GM23338 (cell line): ENCODE results near the gene SPRR1A. TPM values are rescaled to one million over a fixed set of nuclear protein-coding genes. Genes with fewer than 3 reads are reported as not detected.

Experiments
- ATAC-seq: fragments of 200-7000 bp; cut with Tn5 transposase; 3 replicates; pipeline ENCODE4 v1.9.1; 2020
- DNase-seq: peaks from one replicate; pipeline ENCODE4 v3.0.0-alpha.2; 2015; ENCODE audit warnings: low spot score
- H2AFZ ChIP-seq: fragments of 200-600 bp; sonication (generic); 2 replicates; pipeline ENCODE4 v1.8.0; 2016; ENCODE audit warnings: antibody characterized with exemption, mild to moderate bottlenecking, moderate library complexity
- H3F3A ChIP-seq: fragments of 200-600 bp; sonication (generic); replicated peaks from 2 replicates; pipeline ENCODE4 v1.8.0; 2017; ENCODE audit warnings: antibody characterized with exemption, mixed run types, low read depth
- H3K27ac ChIP-seq: fragments of 200-600 bp; sonication (generic); 2 replicates; pipeline ENCODE4 v1.6.1; 2016; ENCODE audit warnings: low read depth
- H3K27me3 ChIP-seq: fragments of 200-600 bp; sonication (generic); 2 replicates; pipeline ENCODE4 v1.8.0; 2016; ENCODE audit warnings: mild to moderate bottlenecking, mixed run types, moderate library complexity; ENCODE audit not compliant: insufficient read depth
- H3K36me3 ChIP-seq: fragments of 200-600 bp; sonication (generic); 2 replicates; pipeline ENCODE4 v1.8.0; 2016; ENCODE audit warnings: mild to moderate bottlenecking; ENCODE audit not compliant: insufficient read depth
- H3K4me1 ChIP-seq: fragments of 200-600 bp; sonication (generic); 2 replicates; pipeline ENCODE4 v1.8.0; 2016; ENCODE audit warnings: mild to moderate bottlenecking, moderate library complexity; ENCODE audit not compliant: insufficient read depth
- H3K4me2 ChIP-seq: fragments of 200-600 bp; sonication (generic); 2 replicates; pipeline ENCODE4 v1.7.1; 2017; ENCODE audit warnings: mixed run types
- H3K4me3 ChIP-seq: fragments of 200-600 bp; sonication (generic); 2 replicates; pipeline ENCODE4 v1.6.1; 2016; ENCODE audit warnings: mixed run types
- H3K79me2 ChIP-seq: fragments of 200-600 bp; sonication (generic); replicated peaks from 2 replicates; pipeline ENCODE4 v1.8.0; 2017; ENCODE audit warnings: mild to moderate bottlenecking; ENCODE audit not compliant: insufficient read depth
- H3K9me2 ChIP-seq: fragments of 200-600 bp; sonication (generic); 2 replicates; pipeline ENCODE4 v1.8.0; 2017; ENCODE audit not compliant: insufficient read depth
- H4K20me1 ChIP-seq: fragments of 200-600 bp; sonication (generic); replicated peaks from 2 replicates; pipeline ENCODE4 v1.8.0; 2017; ENCODE audit warnings: mild to moderate bottlenecking; ENCODE audit not compliant: insufficient read depth
- H3K27ac Mint-ChIP-seq: 2 replicates; pipeline ENCODE4 v1.8.0; 2020; ENCODE audit warnings: inconsistent platforms, mild to moderate bottlenecking, moderate library complexity, mixed read lengths
- H3K27me3 Mint-ChIP-seq: 3 replicates; pipeline ENCODE4 v1.8.0; 2022; ENCODE audit warnings: low read depth, mild to moderate bottlenecking, moderate library complexity, mixed read lengths, inconsistent platforms; ENCODE audit not compliant: insufficient read depth, poor library complexity
- H3K36me3 Mint-ChIP-seq: 3 replicates; pipeline ENCODE4 v1.8.0; 2021; ENCODE audit warnings: low read depth, mild to moderate bottlenecking, inconsistent platforms, moderate library complexity, mixed read lengths
- H3K4me1 Mint-ChIP-seq: 3 replicates; pipeline ENCODE4 v1.8.0; 2020; ENCODE audit warnings: mild to moderate bottlenecking, inconsistent platforms, mixed read lengths
- H3K4me3 Mint-ChIP-seq: 3 replicates; pipeline ENCODE4 v1.8.0; 2021; ENCODE audit warnings: moderate library complexity, mild to moderate bottlenecking, inconsistent platforms, mixed read lengths
- H3K9me3 Mint-ChIP-seq: 3 replicates; pipeline ENCODE4 v1.8.0; 2020; ENCODE audit warnings: moderate library complexity, mild to moderate bottlenecking, inconsistent platforms, mixed read lengths
- CREB1 ChIP-seq: fragments of 250-450 bp; sonication (Bioruptor Pico); IDR thresholded peaks from 2 replicates; pipeline ENCODE4 v1.5.0; 2020; ENCODE audit warnings: low read depth, mild to moderate bottlenecking, moderate library complexity
- EZH2 ChIP-seq: fragments of 200-600 bp; sonication (generic); IDR thresholded peaks from one replicate; pipeline ENCODE4 v1.8.0; 2017; ENCODE audit warnings: antibody characterized with exemption, mild to moderate bottlenecking, low read depth; ENCODE audit not compliant: unreplicated experiment
- EZH2phosphoT487 ChIP-seq: fragments of 200-600 bp; sonication (generic); IDR thresholded peaks from one replicate; pipeline ENCODE4 v1.8.1; 2018; ENCODE audit warnings: antibody characterized with exemption; ENCODE audit not compliant: unreplicated experiment
- JUNB ChIP-seq: IDR thresholded peaks from one replicate; pipeline ENCODE4 v1.6.1; 2016; ENCODE audit warnings: antibody characterized with exemption; ENCODE audit not compliant: unreplicated experiment
- NANOG ChIP-seq: IDR thresholded peaks from 2 replicates; pipeline ENCODE4 v1.6.1; 2016; ENCODE audit warnings: antibody characterized with exemption, borderline replicate concordance
- POLR2AphosphoS5 ChIP-seq: IDR thresholded peaks from 2 replicates; pipeline ENCODE4 v1.6.1; 2016; ENCODE audit warnings: antibody characterized with exemption, low read depth
- STAT1 ChIP-seq: IDR thresholded peaks from one replicate; pipeline ENCODE4 v1.6.1; 2016; ENCODE audit warnings: antibody characterized with exemption; ENCODE audit not compliant: unreplicated experiment
- ZNF114 ChIP-seq: fragments of 250-450 bp; sonication (Bioruptor Pico); IDR thresholded peaks from 2 replicates; pipeline ENCODE4 v1.5.0; 2020; ENCODE audit warnings: mild to moderate bottlenecking, moderate library complexity
- ZNF331 ChIP-seq: fragments of 250-450 bp; sonication (Bioruptor Pico); IDR thresholded peaks from 2 replicates; pipeline ENCODE4 v1.5.0; 2020; ENCODE audit warnings: low read depth, mild to moderate bottlenecking, moderate library complexity
- polyA plus RNA-seq: library from polyadenylated mRNA; unstranded; fragments of >200 nt; fragmentation: Nextera tagmentation; extraction: Ambion mirVana; gene quantifications from 2 replicates; pipeline ENCODE4 v1.2.1, GENCODE V29; 2016
- total RNA-seq: library from RNA; depleted of rRNA; stranded (reverse); fragments of >200 nt; shearing (Covaris generic); gene quantifications from 2 replicates; pipeline ENCODE4 v1.2.3, GENCODE V29; 2014
- TF ChIP-seq, protein P1 (sequence below): IDR thresholded peaks from one replicate; pipeline ENCODE4 v1.6.1; 2018; ENCODE audit warnings: antibody characterized with exemption; ENCODE audit not compliant: unreplicated experiment
- TF ChIP-seq, protein P2 (sequence below): IDR thresholded peaks from 2 replicates; pipeline ENCODE4 v1.6.1; 2016; ENCODE audit warnings: antibody characterized with exemption
- TF ChIP-seq, protein P3 (sequence below): fragments of 250-450 bp; sonication (Bioruptor Pico); IDR thresholded peaks from 2 replicates; pipeline ENCODE4 v1.5.0; 2020; ENCODE audit warnings: mild to moderate bottlenecking, moderate library complexity
- TF ChIP-seq, protein P4 (sequence below), 2 experiments: fragments of 200-600 bp in 1 of 2; sonication (generic) in 1 of 2; conservative IDR thresholded peaks; 2 replicates each; pipeline versions ENCODE4 v1.5.1 to v1.6.1; 2016 to 2017; ENCODE audit warnings: antibody characterized with exemption in 2 of 2, low read depth in 2 of 2, mild to moderate bottlenecking in 2 of 2, moderate library complexity in 1 of 2

SPRR1A gene
- total and polyA plus RNA-seq, 2 experiments from 2014 or later: not detected

DNA sequence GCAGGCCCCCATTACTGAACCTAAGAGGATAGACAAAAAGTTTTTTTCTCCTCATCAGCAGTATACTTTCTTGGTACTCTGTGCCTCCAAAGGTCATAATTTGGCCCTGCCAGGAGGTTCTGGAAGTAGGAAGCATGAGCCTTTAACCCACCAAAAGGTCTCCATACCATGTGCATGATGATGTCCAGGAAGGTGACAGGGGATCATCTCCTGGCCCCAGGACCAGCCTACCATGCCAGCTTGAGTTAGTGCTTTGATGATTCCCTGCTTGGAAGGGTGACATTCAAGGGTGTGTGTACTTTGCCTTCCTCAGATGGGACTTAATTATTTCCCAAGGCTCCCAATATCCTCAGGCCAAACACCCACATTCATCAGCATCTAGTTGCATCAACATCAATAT is 6.3 kb upstream of the SPRR1A start:
- Mint-ChIP-seq H3K4me3 (no peak overlapping the region), H3K36me3 (no peaks in the 10 kb centered on the region), H3K27me3 (peaks cover 15% of the 10 kb centered on the region), H3K9me3 (no peaks in the 10 kb centered on the region), H3K4me1 (peaks cover 4% of the 10 kb centered on the region; the same call in 2 of the 3 replicates), H3K27ac (no peak overlapping the region)
- Histone ChIP-seq H2AFZ (no peak overlapping the region), H3K27ac (no peak overlapping the region), H3K9me2 (peaks cover 4% of the 10 kb centered on the region), H3K79me2 (no peaks in the 10 kb centered on the region), H3K4me3 (no peak overlapping the region), H3K4me1 (no peaks in the 10 kb centered on the region), H3K27me3 (no peaks in the 10 kb centered on the region), H4K20me1 (no peaks in the 10 kb centered on the region), H3F3A (no peaks in the 10 kb centered on the region), H3K4me2 (no peak overlapping the region), H3K36me3 (no peaks in the 10 kb centered on the region)
- TF ChIP-seq JUNB: no peak
- no peak for TF ChIP-seq ZNF331 (CRISPR knock-in tag)
- TF ChIP-seq, protein P1, sequence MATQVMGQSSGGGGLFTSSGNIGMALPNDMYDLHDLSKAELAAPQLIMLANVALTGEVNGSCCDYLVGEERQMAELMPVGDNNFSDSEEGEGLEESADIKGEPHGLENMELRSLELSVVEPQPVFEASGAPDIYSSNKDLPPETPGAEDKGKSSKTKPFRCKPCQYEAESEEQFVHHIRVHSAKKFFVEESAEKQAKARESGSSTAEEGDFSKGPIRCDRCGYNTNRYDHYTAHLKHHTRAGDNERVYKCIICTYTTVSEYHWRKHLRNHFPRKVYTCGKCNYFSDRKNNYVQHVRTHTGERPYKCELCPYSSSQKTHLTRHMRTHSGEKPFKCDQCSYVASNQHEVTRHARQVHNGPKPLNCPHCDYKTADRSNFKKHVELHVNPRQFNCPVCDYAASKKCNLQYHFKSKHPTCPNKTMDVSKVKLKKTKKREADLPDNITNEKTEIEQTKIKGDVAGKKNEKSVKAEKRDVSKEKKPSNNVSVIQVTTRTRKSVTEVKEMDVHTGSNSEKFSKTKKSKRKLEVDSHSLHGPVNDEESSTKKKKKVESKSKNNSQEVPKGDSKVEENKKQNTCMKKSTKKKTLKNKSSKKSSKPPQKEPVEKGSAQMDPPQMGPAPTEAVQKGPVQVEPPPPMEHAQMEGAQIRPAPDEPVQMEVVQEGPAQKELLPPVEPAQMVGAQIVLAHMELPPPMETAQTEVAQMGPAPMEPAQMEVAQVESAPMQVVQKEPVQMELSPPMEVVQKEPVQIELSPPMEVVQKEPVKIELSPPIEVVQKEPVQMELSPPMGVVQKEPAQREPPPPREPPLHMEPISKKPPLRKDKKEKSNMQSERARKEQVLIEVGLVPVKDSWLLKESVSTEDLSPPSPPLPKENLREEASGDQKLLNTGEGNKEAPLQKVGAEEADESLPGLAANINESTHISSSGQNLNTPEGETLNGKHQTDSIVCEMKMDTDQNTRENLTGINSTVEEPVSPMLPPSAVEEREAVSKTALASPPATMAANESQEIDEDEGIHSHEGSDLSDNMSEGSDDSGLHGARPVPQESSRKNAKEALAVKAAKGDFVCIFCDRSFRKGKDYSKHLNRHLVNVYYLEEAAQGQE: no peak
- TF ChIP-seq, protein P2, sequence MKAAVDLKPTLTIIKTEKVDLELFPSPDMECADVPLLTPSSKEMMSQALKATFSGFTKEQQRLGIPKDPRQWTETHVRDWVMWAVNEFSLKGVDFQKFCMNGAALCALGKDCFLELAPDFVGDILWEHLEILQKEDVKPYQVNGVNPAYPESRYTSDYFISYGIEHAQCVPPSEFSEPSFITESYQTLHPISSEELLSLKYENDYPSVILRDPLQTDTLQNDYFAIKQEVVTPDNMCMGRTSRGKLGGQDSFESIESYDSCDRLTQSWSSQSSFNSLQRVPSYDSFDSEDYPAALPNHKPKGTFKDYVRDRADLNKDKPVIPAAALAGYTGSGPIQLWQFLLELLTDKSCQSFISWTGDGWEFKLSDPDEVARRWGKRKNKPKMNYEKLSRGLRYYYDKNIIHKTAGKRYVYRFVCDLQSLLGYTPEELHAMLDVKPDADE: no peak
- TF ChIP-seq POLR2AphosphoS5: no peak
- no peak for TF ChIP-seq CREB1 (CRISPR knock-in tag)
- TF ChIP-seq, protein P3, sequence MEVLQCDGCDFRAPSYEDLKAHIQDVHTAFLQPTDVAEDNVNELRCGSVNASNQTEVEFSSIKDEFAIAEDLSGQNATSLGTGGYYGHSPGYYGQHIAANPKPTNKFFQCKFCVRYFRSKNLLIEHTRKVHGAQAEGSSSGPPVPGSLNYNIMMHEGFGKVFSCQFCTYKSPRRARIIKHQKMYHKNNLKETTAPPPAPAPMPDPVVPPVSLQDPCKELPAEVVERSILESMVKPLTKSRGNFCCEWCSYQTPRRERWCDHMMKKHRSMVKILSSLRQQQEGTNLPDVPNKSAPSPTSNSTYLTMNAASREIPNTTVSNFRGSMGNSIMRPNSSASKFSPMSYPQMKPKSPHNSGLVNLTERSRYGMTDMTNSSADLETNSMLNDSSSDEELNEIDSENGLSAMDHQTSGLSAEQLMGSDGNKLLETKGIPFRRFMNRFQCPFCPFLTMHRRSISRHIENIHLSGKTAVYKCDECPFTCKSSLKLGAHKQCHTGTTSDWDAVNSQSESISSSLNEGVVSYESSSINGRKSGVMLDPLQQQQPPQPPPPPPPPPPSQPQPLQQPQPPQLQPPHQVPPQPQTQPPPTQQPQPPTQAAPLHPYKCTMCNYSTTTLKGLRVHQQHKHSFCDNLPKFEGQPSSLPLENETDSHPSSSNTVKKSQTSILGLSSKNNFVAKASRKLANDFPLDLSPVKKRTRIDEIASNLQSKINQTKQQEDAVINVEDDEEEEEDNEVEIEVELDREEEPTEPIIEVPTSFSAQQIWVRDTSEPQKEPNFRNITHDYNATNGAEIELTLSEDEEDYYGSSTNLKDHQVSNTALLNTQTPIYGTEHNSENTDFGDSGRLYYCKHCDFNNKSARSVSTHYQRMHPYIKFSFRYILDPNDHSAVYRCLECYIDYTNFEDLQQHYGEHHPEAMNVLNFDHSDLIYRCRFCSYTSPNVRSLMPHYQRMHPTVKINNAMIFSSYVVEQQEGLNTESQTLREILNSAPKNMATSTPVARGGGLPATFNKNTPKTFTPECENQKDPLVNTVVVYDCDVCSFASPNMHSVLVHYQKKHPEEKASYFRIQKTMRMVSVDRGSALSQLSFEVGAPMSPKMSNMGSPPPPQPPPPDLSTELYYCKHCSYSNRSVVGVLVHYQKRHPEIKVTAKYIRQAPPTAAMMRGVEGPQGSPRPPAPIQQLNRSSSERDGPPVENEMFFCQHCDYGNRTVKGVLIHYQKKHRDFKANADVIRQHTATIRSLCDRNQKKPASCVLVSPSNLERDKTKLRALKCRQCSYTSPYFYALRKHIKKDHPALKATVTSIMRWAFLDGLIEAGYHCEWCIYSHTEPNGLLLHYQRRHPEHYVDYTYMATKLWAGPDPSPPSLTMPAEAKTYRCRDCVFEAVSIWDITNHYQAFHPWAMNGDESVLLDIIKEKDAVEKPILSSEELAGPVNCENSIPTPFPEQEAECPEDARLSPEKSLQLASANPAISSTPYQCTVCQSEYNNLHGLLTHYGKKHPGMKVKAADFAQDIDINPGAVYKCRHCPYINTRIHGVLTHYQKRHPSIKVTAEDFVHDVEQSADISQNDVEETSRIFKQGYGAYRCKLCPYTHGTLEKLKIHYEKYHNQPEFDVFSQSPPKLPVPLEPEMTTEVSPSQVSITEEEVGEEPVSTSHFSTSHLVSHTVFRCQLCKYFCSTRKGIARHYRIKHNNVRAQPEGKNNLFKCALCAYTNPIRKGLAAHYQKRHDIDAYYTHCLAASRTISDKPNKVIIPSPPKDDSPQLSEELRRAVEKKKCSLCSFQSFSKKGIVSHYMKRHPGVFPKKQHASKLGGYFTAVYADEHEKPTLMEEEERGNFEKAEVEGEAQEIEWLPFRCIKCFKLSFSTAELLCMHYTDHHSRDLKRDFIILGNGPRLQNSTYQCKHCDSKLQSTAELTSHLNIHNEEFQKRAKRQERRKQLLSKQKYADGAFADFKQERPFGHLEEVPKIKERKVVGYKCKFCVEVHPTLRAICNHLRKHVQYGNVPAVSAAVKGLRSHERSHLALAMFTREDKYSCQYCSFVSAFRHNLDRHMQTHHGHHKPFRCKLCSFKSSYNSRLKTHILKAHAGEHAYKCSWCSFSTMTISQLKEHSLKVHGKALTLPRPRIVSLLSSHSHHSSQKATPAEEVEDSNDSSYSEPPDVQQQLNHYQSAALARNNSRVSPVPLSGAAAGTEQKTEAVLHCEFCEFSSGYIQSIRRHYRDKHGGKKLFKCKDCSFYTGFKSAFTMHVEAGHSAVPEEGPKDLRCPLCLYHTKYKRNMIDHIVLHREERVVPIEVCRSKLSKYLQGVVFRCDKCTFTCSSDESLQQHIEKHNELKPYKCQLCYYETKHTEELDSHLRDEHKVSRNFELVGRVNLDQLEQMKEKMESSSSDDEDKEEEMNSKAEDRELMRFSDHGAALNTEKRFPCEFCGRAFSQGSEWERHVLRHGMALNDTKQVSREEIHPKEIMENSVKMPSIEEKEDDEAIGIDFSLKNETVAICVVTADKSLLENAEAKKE: no peak
- TF ChIP-seq EZH2phosphoT487: no peak
- TF ChIP-seq EZH2: no peak
- TF ChIP-seq, protein P4, sequence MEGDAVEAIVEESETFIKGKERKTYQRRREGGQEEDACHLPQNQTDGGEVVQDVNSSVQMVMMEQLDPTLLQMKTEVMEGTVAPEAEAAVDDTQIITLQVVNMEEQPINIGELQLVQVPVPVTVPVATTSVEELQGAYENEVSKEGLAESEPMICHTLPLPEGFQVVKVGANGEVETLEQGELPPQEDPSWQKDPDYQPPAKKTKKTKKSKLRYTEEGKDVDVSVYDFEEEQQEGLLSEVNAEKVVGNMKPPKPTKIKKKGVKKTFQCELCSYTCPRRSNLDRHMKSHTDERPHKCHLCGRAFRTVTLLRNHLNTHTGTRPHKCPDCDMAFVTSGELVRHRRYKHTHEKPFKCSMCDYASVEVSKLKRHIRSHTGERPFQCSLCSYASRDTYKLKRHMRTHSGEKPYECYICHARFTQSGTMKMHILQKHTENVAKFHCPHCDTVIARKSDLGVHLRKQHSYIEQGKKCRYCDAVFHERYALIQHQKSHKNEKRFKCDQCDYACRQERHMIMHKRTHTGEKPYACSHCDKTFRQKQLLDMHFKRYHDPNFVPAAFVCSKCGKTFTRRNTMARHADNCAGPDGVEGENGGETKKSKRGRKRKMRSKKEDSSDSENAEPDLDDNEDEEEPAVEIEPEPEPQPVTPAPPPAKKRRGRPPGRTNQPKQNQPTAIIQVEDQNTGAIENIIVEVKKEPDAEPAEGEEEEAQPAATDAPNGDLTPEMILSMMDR (conservative IDR thresholded peaks at IDR 0.05; ENCODE audit: low read depth in 2 of 2): no peak
- no peak for TF ChIP-seq NANOG
- no peak for TF ChIP-seq ZNF114
- no peak for TF ChIP-seq STAT1
- no peak for ATAC-seq
- DNase-seq: no peak
